Stimulated activated CD4-positive, alpha-beta T cell treated with anti-CD3 and anti-CD28 coated beads, Interleukin-1b, Interleukin-23, amount 100 ng/mL, for 48 hours (primary cell): ENCODE data around the gene LSM2.
"Not testable (repeated sequence)": the region's sequence is repeated elsewhere in the genome, so short reads cannot be mapped to it uniquely, and the experiment has no call there.

ENCODE experiments used
- DNase-seq: peaks from one replicate; pipeline ENCODE4 v3.0.0-alpha.2; 2020

LSM2 gene

DNA sequence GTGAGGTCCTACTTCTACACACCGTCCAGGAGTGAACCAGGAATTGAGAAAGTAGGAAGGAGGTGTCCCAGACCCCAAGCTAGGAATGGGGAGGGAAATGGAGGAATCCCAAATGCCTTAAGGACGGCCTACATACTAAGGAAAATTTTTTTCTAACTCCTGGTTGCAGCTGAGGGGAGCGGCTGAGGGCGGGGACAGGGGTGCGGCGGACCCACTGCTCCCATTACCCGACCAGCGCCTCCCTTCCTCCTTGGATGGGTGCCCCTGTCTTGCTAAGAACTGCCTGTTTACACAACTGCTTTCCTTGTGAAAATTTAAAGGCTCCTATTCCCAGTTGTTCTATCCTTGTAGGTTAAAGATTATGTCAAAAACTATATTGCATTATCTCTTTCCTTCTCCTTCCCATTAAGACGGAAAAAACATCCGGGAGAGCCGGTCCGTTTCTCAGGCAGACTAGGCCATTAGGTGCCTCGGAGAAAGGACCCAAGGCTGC is 20.1 kb upstream of the LSM2 start:
- DNase-seq = peak; percentile 44

DNA sequence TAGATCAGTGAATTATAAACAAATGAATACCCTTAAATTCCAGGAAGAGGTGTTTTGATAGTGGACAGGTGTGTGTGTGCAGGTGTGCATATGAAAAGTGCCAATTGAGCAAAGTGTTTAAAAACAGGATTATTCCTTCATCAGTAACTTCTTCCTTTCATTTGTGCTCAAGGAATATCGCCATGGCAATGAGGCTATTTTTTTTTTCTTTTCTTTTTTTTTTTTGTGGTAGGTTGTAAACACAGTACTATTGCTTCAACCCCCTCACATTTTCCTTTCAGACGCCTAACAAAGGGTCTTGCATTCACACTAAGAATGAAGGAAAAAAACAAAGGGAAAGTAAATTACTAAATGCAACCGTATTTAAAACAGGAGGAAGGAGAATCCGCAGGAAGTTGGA is 18.8 kb upstream of the LSM2 start:
- DNase-seq = no peak

DNA sequence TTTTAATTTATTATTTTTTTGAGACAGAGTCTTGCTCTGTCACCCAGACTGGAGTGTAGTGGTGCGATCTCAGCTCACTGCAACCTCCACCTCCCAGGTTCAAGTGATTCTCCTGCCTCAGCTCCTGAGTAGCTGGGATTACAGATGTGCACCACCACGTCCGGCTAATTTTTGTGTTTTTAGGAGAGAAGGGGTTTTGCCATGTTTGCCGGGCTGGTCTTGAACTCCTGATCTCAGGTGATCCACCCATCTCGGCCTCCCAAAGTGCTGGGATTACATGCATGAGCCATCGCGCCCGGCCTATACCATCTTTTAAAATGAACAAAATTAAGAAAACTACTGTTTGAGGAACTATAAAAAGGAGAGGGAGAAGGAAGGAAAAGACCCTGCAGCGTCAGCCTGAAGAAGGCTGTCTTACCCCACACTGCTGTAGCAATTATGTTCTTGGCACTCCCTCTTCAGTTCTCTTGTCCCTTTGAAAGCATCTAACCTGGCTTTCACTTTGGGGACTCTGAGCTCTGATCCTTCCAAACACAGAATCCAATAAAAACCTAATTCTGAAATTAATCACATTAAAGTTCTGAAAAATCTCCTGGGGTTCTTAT is 16.9 kb upstream of the LSM2 start:
- not testable (repeated sequence) for DNase-seq

DNA sequence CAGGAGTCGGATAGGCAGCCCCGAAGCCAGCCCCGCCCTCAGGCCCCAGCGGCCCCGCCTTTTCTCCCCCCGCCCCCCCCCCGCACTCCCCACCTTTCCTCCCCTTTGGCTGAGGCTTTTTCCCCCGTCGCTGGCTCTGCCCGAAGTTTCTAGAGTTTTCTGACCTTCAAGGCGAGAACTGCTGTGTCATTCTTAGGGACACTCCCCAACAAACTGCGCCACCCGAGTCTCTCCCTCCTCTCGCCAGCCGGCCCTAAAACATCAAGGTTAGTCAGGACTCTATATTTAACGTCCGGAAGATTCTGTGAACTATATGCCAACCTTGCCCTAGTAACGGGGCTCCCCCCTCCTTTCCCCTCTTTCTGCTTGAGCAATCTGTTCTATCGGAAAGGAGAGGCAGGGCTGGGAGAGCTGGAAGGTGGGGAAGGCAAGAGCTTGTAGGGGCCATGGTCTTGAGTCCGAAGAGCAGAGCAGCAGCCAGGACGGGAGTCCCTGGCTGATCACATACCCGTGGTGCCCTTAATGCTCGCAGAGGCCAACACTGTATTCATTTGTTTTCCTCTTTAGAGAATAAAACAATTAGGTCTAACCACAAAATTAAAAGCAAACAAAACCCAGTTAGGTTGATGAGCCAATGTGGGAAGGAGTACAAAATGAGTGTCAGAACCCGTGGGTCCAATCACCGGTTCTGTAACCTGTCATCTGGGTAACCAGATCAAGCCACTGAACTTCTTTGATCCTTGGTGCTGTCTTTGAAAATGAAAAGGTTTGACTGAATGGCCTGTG is 15.5 kb upstream of the LSM2 start:
- peak; percentile 71 for DNase-seq

DNA sequence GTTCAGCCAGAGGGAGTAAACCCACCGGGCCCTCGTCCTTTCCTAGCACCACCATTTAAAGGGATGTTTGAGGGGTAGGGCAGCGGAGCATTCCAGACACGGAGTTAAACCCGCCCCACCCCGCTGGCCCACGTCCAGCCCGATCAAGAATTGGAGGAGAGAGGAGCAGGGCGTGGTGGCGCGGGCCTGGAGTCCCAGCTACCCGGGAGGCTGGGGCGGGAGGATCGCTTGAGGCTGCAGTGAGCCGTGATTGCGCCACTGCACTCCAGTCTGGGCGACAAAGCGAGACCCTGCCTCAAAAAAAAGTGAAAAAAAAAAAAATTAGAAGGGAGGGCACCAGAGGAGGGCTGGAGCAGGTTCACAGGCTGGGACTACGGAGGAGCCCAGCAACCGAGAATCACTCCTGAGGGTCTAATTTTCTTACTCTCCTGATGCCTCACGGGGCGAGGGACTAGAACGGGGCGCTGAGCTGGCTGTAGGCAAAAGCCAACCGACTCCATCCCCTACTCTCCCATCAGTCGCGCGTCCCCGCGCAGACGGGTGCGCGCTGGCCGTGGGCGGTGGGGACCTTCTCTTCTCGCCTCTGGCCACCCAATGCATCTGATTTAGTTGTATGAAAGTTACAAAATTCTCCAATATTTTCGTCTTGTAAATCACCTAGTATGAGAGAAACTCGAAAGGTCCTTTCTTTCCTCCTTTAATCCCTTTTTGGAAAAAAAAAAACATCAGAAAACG is 14.7 kb upstream of the LSM2 start:
- peak; percentile 69 for DNase-seq

DNA sequence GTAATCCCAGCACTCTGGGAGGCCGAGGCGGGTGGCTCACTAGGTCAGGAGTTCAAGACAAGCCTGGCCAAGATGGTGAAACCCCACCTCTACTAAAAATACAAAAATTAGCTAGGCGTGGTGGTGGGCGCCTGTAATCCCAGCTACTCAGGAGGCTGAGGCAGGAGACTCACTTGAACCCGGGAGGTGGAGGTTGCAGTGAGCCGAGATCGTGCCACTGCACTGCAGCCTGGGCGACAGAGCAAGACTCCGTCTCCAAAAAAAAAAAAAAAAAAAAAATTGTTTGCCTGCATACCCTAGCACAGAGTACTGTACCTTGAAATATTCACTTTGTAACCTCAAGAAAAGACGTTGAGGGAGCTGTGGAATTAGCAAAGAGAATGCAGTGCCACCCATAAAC is 13.6 kb upstream of the LSM2 start:
- DNase-seq = not testable (repeated sequence)

DNA sequence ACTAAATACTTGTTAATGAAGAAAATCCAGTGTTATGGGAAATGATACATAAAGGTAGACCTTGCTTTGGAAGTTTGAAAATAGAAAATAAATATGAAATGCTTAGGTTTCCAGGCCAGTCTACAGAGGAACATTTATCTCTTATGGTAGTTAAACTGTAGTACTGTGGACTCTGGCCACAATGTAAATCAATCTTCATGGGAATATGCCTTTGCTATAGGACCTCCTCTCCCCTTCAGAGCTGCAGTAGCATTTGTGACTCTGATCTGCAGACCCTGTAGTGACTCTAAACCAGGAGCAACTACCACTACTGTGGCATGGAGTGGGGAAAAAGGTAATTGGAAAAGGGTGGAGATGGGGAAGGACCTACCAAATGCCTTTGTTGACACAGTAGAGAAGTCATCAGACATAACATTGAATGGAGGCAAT is 13.1 kb upstream of the LSM2 start:
- DNase-seq = no peak

DNA sequence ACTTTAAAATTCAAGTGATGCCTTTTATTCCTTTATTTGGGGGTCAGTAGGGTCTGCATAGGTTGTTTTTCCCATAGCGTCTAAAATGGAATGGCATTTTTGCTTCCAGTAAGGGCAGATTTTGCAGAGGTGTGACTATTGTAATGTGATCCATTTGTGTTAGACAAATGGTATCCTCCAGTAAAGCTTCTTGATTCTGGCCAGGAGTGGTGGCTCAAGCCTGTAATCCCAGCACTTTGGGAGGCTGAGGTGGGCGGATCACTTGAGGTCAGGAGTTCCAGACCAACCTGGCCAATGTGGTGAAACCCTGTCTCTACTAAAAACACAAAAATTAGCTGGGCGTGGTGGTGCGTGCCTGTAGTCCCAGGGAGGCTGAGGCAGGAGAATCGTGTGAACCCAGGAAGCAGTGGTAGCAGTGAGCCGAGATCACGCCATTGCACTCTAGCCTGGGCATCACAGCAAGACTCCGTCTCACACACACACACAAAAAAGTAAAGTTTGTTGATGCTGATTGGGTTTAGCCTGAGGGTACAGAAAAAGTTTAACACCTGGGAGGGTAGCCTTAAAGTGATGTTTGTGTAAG is 11.3 kb upstream of the LSM2 start:
- not testable (repeated sequence) for DNase-seq

DNA sequence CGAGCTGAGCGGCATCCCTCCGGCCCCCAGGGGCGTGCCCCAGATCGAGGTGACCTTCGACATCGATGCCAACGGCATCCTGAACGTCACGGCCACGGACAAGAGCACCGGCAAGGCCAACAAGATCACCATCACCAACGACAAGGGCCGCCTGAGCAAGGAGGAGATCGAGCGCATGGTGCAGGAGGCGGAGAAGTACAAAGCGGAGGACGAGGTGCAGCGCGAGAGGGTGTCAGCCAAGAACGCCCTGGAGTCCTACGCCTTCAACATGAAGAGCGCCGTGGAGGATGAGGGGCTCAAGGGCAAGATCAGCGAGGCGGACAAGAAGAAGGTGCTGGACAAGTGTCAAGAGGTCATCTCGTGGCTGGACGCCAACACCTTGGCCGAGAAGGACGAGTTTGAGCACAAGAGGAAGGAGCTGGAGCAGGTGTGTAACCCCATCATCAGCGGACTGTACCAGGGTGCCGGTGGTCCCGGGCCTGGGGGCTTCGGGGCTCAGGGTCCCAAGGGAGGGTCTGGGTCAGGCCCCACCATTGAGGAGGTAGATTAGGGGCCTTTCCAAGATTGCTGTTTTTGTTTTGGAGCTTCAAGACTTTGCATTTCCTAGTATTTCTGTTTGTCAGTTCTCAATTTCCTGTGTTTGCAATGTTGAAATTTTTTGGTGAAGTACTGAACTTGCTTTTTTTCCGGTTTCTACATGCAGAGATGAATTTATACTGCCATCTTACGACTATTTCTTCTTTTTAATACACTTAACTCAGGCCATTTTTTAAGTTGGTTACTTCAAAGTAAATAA is 10.6 kb upstream of the LSM2 start:
- not testable (repeated sequence) for DNase-seq

DNA sequence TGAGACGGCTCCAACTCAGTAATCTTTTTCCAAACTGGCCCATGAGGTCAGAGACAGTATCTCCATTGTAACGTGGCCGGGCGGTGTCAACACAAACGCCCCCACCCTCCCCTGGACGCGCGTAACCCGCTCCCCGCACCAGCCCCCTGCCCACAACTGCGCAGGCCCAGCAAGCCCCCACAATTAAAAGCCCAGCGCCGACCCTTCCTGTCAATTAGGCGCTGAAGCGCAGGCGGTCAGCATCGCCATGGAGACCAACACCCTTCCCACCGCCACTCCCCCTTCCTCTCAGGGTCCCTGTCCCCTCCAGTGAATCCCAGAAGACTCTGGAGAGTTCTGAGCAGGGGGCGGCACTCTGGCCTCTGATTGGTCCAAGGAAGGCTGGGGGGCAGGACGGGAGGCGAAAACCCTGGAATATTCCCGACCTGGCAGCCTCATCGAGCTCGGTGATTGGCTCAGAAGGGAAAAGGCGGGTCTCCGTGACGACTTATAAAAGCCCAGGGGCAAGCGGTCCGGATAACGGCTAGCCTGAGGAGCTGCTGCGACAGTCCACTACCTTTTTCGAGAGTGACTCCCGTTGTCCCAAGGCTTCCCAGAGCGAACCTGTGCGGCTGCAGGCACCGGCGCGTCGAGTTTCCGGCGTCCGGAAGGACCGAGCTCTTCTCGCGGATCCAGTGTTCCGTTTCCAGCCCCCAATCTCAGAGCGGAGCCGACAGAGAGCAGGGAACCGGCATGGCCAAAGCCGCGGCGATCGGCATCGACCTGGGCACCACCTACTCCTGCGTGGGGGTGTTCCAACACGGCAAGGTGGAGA is 8.5 kb upstream of the LSM2 start, which contains the start of the genes HSPA1A and HSPA1L:
Gene HSPA1A (plus strand): TSS at position 519 of the 814 bp plus-strand sequence. CDS start 214 bp downstream, at position 733.
Gene HSPA1L (minus strand): TSS at position 259 of the 814 bp plus-strand sequence. CDS start 3,311 bp downstream, outside the sequence.
- peak; percentile 69 for DNase-seq

DNA sequence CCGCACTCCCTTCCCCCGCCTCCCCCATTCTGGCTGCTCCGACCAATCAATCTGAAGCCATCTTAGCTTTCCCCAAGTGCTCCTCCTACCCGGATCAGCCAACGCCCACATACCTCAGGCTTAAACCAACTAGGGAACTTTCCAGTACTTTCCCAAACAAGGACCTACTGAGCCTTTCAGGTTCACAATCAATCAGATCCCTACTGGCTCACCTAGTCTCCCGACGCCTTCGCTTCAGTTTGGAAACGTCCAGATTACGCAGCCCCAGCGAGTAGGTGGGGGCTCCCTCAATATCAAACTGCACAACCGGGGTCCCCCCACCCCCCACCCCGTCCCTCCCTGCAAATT is 7.9 kb upstream of the LSM2 start:
- DNase-seq = peak; percentile 75

DNA sequence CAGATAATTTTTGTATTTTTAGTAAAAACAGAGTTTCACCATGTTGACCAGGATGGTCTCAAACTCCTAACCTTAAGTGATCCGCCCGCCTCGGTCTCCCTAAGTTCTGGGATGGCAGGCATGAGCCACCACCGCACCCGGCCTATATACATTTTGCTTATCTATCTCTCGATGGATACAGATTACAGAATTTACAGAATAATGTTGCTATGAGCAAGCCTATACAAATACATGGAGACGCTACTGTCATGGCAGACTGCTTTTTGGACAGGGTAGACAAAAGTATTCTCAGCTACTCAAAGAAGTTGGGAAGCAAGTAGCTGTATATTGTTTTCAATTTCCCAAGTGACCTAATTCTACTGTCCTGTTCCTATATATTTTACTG is 6.7 kb upstream of the LSM2 start:
- no peak for DNase-seq

DNA sequence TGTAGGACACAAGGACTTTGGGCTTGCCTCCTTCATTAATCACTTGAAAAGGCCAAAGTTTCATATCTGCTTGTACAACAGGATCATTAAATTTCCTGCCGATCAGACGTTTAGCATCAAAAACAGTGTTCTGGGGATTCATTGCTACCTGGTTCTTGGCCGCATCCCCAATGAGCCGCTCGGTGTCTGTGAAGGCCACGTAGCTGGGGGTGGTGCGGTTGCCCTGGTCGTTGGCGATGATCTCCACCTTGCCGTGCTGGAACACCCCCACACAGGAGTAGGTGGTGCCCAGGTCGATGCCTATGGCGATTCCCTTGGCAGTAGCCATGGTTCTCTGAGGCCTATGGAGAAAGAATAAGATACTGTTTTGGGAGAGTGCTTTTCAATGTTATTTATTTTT is 4.9 kb upstream of the LSM2 start:
- no peak for DNase-seq

DNA sequence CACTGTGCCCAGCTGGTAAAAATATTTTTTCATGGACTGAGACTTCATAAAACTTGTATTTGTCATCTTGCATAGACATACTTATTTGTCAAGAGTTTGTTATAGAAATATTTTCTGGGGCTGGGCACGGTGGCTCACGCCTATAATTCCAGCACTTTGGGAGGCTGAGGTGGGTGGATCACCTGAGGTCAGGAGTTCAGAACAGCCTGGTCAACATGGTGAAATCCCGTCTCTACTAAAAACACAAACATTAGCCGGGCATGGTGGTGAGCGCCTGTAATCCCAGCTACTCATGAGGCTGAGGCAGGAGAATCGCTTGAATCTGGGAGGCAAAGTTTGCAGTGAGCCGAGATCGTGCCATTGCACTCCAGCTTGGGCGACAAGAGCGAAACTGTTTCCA is 1.8 kb upstream of the LSM2 start:
- DNase-seq = not testable (repeated sequence)

DNA sequence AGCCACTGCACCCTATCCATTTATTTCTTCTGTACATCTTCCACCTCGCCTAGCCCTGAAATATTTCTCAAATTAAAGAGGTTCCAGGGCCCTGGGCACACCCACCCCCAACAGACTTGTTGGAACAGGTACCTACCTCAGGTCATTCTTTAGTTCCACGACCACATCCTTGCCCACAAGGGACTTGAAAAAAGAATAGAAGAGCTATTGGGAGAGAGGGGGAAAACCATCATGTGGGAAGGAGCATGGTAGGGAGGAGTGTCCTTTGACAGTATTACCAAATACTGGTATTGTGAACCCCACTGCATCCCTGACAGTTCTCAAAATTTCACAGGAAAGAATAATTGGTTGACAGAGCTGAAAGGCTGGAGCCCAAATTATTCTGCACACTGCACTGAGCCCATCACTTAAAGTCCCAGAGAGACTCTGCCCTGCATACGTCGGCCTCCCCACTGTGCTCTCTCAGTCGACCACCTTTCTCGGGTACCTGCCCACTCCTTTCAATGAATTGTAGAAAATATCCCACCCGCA is 762 bp downstream of the LSM2 start:
- DNase-seq = no peak

DNA sequence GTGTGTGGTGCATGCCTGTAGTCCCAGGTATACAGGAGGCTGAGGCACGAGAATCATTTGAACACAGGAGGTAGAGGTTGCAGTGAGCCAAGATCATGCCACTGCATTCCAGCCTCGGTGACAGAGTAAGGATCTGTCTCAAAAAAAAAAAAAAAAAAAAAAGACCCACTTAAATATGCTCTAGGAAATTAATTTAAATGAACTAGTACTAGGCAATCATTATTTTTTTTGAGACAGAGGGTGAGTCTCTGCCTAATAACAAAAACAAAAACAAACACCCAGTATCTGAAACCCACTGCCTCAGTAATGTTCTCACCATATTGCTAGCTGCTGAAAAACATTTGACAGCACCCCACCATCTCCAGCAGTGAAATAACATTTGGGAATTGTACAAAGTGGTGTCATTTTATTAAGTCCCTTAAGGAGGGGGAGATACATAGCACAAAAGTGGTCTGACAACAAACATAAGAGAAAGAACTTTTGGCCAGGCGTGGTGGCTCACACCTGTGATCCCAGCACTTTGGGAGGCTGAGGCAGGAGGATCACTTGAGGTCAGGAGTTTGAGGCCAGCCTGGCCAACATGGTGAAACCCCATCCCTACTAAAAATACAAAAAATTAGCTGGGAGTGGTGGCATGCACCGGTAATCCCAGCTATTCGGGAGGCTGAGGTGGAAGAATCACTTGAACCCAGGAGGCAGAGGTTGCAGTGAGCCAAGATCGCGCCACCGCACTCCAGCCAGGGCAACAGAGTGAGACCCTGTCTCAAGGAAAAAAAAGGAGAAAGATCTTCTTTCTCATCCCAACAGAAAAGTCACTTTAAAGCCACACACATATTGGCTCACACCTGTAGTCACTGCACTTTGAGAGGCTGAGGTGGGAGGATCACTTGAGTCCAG is 5.5 kb downstream of the LSM2 start:
- not testable (repeated sequence) for DNase-seq

DNA sequence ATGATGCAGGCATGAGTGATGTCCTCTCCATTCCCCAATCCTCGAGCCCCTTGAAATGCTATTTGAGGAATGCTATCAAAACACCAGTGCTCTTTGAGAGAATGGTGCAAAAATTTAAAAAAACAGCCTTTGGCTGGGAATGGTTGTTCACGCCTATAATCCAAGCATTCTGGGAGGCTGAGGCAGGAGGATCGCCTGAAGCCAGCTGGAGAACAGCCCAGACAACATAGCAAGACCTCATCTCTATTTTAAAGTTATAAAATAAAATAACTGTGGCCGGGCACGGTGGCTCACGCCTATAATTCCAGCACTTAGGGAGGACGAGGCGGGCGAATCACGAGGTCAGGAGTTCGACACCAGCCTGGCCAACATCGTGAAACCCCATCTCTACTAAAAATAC is 7.0 kb downstream of the LSM2 start:
- no peak for DNase-seq

DNA sequence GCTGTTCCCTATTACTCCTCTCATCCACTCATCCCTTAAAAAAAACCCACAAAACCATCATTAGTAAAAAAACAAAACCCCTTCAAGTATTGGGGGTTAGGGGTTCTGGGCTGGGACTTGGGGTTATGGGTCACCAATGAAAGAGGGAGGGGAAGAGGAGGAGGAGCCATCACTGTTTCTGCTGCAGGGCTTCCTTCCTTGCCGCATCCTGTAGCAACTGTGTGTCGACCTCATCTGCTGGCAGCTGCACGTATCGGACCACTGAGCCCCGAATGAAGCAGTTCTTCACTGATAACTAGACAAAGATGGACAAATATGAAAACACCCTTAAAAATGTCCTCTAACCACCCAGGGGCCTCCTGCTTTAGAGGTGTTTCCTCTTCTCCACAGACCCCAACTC is 9.2 kb downstream of the LSM2 start:
- DNase-seq = no peak

DNA sequence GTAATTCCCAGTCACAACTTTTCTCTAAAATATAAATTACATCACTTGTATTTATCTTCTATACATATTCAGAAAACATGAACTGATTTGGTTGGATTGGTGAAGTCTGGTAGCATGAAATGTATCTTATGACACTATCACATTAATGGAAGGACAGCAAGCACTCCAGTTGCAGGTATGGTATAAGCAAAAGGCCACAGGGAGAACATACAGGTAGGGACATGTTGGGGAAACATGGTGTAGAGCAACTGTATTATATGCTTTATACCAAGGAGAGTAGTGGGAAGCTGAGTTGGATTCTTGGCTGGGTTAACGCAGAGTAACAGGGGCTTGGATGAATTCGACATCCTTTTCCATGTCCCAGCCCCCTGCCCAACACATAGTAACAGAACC is 9.8 kb downstream of the LSM2 start:
- DNase-seq = no peak
